Peyer's patch (tissue), 4 donors: ENCODE results near the gene C12orf56.

Source experiments
- POLR2A ChIP-seq, 2 donors: fragments of 450-650 bp; IDR thresholded peaks; one replicate each; pipeline ENCODE4 v1.5.1; 2017; ENCODE audit warnings: antibody characterized with exemption in 2 of 2, mild to moderate bottlenecking in 2 of 2, moderate library complexity in 2 of 2
- TF ChIP-seq, protein P1 (sequence below), 6 experiments: fragments of 450-650 bp in 4 of 6; fragments of 200-600 bp in 2 of 6; sonication (generic) in 1 of 6; IDR thresholded peaks; one replicate each; pipeline ENCODE4 v1.5.1; 2017 to 2019; ENCODE audit warnings: antibody characterized with exemption in 6 of 6, mild to moderate bottlenecking in 3 of 6, moderate library complexity in 1 of 6

- TF ChIP-seq, protein P1, sequence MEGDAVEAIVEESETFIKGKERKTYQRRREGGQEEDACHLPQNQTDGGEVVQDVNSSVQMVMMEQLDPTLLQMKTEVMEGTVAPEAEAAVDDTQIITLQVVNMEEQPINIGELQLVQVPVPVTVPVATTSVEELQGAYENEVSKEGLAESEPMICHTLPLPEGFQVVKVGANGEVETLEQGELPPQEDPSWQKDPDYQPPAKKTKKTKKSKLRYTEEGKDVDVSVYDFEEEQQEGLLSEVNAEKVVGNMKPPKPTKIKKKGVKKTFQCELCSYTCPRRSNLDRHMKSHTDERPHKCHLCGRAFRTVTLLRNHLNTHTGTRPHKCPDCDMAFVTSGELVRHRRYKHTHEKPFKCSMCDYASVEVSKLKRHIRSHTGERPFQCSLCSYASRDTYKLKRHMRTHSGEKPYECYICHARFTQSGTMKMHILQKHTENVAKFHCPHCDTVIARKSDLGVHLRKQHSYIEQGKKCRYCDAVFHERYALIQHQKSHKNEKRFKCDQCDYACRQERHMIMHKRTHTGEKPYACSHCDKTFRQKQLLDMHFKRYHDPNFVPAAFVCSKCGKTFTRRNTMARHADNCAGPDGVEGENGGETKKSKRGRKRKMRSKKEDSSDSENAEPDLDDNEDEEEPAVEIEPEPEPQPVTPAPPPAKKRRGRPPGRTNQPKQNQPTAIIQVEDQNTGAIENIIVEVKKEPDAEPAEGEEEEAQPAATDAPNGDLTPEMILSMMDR (IDR thresholded peaks at IDR 0.05): no peak
- TF ChIP-seq POLR2A (IDR thresholded peaks at IDR 0.05): no peak
Observed at GRCh38 chr12:64229796-64230195, 160.8 kb downstream of the C12orf56 start.
